ENCODE data around the gene SLIT1.

SLIT1 gene

GRCh38 chr10:96986200-96986856, 199.4 kb downstream of the SLIT1 start:
- in situ Hi-C loops (cut with MboI; ENCODE audit: low sequenced_read_pairs), result no loop called here

GRCh38 chr10:96984541-96985131, 201.1 kb downstream of the SLIT1 start:
- in situ Hi-C loops (cut with MboI; ENCODE audit: low sequenced_read_pairs), result no loop called here

DNA sequence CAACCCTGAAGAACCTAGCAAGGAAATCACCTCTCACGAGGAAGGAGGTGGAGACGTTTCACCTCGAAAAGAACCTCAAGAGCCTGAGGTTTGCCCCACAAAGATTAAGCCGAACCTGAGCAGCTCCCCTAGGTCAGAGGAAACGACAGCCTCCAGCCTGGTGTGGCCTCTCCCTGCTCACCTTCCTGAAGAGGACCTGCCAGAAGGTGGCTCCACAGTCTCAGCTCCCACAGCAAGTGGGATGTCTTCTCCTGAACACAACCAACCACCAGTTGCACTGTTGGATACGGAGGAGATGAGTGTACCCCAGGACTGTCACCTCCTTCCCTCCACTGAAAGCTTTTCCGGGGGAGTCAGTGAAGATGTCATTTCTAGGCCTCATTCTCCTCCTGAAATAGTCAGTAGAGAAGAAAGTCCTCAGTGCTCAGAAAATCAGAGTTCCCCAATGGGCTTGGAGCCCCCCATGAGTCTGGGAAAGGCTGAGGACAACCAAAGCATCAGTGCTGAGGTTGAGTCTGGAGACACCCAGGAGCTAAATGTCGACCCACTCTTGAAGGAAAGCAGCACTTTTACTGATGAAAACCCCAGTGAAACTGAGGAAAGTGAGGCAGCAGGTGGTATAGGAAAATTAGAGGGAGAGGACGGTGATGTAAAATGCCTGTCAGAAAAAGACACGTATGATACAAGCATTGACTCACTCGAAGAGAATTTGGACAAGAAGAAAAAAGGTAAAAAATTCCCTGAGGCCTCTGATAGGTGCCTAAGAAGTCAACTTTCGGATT, 203.4 kb downstream of the SLIT1 start:
- in situ Hi-C loops (cut with MboI; ENCODE audit: low sequenced_read_pairs), result no loop called here

GRCh38 chr10:96978621-96979154, 207.1 kb downstream of the SLIT1 start:
- in situ Hi-C loops (cut with MboI; ENCODE audit: low sequenced_read_pairs), result no loop called here

DNA sequence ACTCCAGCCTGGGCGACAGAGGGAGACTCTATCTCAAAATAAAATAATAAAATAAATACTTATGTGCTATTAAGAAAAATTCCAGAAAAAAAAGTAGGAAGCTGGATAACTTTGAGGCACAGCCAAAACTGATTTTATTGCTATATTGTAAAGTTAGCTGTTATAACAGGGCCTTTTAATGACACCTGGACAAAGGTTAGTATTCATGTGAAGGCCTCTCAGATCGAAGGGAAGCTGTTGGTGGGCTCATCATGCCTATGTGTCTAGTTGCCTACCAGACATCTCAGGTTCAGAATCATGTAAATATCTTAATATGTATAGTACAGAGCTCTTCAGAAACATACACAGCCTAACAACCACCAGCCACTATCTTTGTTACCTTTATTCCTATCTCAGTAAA, 210.6 kb downstream of the SLIT1 start:
- in situ Hi-C loops (cut with MboI; ENCODE audit: low sequenced_read_pairs), result no loop called here

- in situ Hi-C loops (cut with MboI; ENCODE audit: low sequenced_read_pairs), result no loop called here
Measured at GRCh38 chr10:96973809-96974747, 211.7 kb downstream of the SLIT1 start.

DNA sequence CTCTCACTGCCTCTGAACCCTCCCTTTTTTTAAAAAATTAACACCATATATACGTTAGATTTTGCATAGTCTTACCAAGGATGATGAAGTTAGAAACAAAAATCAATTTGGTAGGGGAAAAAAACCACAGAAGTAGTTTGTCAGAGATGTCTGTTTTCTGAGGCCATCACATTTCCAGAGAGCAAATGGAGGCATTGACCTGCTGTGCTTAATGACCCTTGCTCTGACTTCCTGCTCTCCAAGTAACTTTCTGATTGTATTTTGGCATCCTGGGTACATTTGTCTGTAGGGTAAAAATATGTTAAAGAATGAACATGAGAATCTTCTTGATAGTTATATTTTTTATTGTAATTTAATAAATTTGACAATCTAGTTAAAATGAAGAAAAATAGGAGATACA, 213.5 kb downstream of the SLIT1 start:
- in situ Hi-C loops (cut with MboI; ENCODE audit: low sequenced_read_pairs), result no loop called here

DNA sequence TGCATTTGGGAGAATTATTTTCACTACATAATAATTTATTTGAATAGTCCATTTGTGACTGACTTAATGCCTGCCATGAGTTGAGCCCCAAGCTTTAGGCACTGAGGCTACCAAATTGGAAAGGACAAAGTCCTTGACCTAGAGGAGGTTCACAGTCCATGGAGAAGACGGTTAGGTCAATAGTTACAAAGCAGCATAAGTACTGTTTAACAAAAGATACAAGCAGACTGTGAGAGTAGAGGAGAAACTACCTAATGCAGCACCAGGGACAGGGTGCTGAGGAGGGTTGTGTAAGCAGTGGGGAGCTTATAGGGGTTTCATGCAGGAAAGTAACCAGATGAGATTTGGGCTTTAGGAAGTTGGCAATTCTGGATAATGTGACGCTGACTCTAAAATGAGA, 214.4 kb downstream of the SLIT1 start:
- in situ Hi-C loops (cut with MboI; ENCODE audit: low sequenced_read_pairs), result no loop called here

- in situ Hi-C loops (cut with MboI; ENCODE audit: low sequenced_read_pairs), result no loop called here
Measured at GRCh38 chr10:96968682-96969423, 216.9 kb downstream of the SLIT1 start.

GRCh38 chr10:96967847-96968246, 217.9 kb downstream of the SLIT1 start:
- in situ Hi-C loops (cut with MboI; ENCODE audit: low sequenced_read_pairs), result no loop called here

GRCh38 chr10:96964131-96964530, 221.6 kb downstream of the SLIT1 start:
- in situ Hi-C loops (cut with MboI; ENCODE audit: low sequenced_read_pairs), result no loop called here

- in situ Hi-C loops (cut with MboI; ENCODE audit: low sequenced_read_pairs), result no loop called here
Measured at GRCh38 chr10:96960872-96961271, 224.9 kb downstream of the SLIT1 start.

DNA sequence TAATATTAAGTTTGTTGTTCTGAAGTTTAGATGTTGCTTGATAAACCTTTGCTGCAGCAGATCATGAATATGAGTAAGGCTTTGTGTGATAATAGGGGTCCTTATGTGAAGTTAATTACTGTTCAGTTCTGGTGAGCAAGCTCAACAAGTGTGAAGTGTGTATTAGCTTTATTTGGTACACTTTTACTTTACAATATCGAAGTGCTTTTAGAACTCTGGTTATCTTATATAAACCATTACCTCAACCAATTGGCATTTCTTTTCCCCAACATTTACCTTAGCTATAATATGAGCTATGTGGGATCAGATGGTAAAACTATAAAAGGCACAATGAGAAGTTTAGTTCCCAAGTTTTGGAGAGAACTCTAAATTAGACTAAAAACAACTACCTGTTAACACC, 226.0 kb downstream of the SLIT1 start:
- in situ Hi-C loops (cut with MboI; ENCODE audit: low sequenced_read_pairs), result no loop called here

DNA sequence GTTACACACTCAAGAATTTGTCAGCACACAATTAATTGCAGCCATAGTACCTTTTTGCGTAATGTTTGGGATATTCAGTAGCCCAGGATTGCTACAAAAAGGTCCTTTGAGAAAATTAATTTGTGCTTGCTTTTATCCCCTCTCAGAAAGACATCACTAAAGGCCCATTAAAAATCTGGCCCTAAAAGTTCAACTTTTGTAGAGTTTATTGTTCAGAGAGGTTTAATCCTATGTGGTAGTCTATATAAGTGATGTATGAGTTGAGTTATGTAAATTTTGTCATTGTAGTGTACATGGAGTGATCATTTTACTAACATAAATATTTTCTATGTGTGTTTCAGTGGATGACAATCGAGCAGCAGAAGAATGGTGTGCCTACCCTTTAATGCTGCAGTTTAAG, 227.7 kb downstream of the SLIT1 start:
- in situ Hi-C loops (cut with MboI; ENCODE audit: low sequenced_read_pairs), result no loop called here

DNA sequence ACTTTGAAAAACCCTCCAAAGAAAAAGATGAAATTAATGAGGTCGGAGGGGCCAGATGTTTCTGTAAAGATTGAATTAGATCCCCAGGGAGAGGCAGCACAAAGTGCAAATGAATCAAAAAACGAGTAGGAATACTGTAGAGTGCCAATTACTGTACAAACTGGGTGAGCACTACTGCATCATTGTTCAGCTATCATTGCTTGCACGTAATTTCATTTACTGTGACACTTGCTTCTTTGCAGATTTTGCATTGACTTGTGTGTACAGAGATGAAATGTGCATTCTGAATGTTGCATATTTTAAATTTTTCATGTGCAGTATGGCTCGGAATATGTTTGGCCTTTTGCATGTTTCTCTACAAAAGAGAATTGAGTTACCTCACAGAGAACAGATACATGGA, 230.0 kb downstream of the SLIT1 start:
- in situ Hi-C loops (cut with MboI; ENCODE audit: low sequenced_read_pairs), result no loop called here

GRCh38 chr10:96951954-96952353, 233.8 kb downstream of the SLIT1 start:
- in situ Hi-C loops (cut with MboI; ENCODE audit: low sequenced_read_pairs), result no loop called here

DNA sequence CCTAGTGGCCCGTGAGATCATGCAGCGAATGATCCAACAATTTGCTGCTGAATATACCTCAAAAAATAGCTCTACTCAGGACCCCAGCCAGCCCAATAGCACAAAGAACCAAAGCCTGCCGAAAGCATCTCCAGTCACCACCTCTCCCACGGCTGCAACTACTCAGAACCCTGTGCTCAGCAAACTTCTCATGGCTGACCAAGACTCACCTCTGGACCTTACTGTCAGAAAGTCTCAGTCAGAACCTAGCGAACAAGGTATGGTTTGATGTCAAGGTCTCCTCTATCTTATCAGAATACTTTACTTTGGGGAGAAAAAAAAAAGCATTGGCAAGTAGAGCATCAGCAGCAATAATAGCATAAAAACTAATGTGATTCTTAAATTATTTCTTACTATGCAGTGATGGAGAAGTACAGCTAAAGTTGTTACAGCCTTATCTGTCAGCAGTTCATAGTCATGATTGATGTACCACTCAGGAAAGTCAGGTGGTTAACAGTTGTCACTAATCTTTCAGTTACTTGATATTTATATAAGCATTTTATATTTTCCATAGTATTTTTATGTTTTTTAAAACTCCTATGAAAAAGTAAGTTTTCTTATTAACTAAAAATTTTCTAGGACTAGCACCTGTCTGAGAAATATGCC, 236.6 kb downstream of the SLIT1 start:
- in situ Hi-C loops (cut with MboI; ENCODE audit: low sequenced_read_pairs), result no loop called here
